Tibial artery (tissue), 4 donors: ENCODE measurements around the gene TNS1.

Experiments
- DNase-seq, 2 donors: peaks; one replicate each; pipeline ENCODE4 v3.0.0-alpha.2; 2019
- H3K27ac ChIP-seq, 2 donors: fragments of 200-600 bp; sonication (generic) in 1 of 2; 1 replicate in 1 of 2; 2 replicates in 1 of 2; pipeline ENCODE4 v1.5.1; 2018 to 2019; ENCODE audit warnings: mild to moderate bottlenecking in 1 of 2
- H3K27me3 ChIP-seq, 2 donors: fragments of 200-600 bp; sonication (generic) in 1 of 2; one replicate each; pipeline versions ENCODE4 v1.5.1 to v1.6.0; 2016 to 2019
- H3K36me3 ChIP-seq, 3 donors: fragments of 200-600 bp; sonication (generic) in 2 of 3; one replicate each; pipeline ENCODE4 v1.5.1; 2016 to 2019; ENCODE audit warnings: mild to moderate bottlenecking in 2 of 3
- H3K4me1 ChIP-seq, 4 donors: fragments of 200-600 bp; sonication (generic) in 2 of 4; 1 replicate in 3 of 4; 2 replicates in 1 of 4; pipeline ENCODE4 v1.5.1; 2016 to 2019
- H3K4me3 ChIP-seq, 2 donors: fragments of 200-600 bp; sonication (generic) in 1 of 2; 1 replicate in 1 of 2; 2 replicates in 1 of 2; pipeline ENCODE4 v1.5.1; 2018 to 2019; ENCODE audit warnings: mild to moderate bottlenecking in 2 of 2
- H3K9me3 ChIP-seq, 3 donors: fragments of 200-600 bp; sonication (generic) in 1 of 3; one replicate each; pipeline ENCODE4 v1.5.1; 2016 to 2019
- intact Hi-C: fragments of 100-400 bp; cut with DNase I; formaldehyde crosslinking; loops from one replicate; pipeline ENCODE4 v1.15.0; 2023; ENCODE audit warnings: low total_unique reads
- TF ChIP-seq, protein P1 (sequence below), 2 experiments: fragments of 200-600 bp in 1 of 2; fragments of 450-650 bp in 1 of 2; IDR thresholded peaks; one replicate each; pipeline ENCODE4 v1.5.1; 2017 to 2019; ENCODE audit warnings: antibody characterized with exemption in 2 of 2, mild to moderate bottlenecking in 1 of 2, moderate library complexity in 1 of 2

The TNS1 gene

DNA sequence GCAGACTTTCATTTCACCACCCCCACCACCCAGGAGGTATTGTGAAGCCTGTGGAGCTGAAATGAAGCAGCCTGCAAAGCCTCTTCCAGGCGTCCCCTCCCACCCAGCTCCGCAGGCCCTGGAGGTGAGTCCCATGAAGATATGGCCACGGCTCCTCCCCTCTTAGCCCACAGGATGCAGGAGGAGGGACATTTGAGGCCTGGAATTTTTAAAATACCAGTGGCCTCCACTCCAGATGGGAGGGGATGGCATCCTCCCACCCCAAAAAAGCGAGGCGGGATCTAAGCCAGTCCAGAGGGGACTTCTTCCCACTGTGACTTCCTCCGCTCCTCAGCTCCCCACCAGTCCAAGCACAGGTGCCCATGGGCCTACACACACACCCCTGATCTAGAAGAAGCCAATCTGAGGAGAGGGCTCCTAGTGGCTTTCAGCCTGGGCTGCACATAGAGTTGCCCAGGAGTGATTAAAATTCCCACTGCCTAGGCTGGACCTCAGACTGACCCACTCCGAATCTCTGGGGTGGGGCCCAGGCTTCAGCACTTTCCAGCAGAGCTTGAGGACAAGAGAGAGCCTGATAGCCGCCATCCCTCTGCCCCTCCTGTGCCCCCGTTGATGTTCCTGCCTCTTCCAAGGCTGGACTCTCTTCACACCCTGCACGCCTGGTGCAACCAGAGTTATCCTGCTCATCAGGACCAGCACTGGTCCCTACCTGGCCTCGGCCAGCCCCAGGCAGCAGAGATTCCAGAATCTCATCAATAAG, 206.9 kb downstream of the TNS1 start:
- intact Hi-C loops = no loop called here
- no peaks in the 10 kb centered on the region for H3K9me3 ChIP-seq
- H3K4me3 ChIP-seq = no peak overlapping the region
- TF ChIP-seq, protein P1, sequence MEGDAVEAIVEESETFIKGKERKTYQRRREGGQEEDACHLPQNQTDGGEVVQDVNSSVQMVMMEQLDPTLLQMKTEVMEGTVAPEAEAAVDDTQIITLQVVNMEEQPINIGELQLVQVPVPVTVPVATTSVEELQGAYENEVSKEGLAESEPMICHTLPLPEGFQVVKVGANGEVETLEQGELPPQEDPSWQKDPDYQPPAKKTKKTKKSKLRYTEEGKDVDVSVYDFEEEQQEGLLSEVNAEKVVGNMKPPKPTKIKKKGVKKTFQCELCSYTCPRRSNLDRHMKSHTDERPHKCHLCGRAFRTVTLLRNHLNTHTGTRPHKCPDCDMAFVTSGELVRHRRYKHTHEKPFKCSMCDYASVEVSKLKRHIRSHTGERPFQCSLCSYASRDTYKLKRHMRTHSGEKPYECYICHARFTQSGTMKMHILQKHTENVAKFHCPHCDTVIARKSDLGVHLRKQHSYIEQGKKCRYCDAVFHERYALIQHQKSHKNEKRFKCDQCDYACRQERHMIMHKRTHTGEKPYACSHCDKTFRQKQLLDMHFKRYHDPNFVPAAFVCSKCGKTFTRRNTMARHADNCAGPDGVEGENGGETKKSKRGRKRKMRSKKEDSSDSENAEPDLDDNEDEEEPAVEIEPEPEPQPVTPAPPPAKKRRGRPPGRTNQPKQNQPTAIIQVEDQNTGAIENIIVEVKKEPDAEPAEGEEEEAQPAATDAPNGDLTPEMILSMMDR (IDR thresholded peaks at IDR 0.05) = no peak
- H3K27ac ChIP-seq = peak overlapping the region; percentile 72 to 73
- peaks cover 22 to 35% (median 23%) of the 10 kb centered on the region in 3 donors for H3K36me3 ChIP-seq
- peaks cover 0 to 68% (median 16%) of the 10 kb centered on the region in 4 donors for H3K4me1 ChIP-seq
- H3K27me3 ChIP-seq = no peaks in the 10 kb centered on the region
- DNase-seq = peak in 1 of 2 donors; percentile 66

DNA sequence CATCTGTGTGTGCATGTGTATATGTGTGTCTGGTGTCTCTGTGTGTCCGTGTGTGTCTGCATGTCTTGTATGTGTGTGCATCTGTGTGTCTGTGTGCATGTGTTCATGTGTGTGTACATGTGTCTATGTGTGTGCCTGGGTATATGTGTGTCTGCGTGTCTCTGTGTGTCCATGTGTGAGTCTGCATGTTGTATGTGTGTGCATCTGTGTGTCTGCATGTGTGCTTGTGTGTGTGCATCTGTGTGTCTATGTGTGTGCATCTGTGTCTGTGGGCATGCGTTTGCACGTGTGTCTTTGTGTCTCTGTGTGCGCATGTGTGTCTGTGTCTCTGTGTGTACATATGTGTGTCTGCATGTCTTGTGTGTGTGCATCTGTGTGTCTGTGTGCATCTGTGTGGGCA, 207.7 kb downstream of the TNS1 start:
- peak in 1 of 2 donors; percentile 46 for DNase-seq
- H3K27me3 ChIP-seq = no peaks in the 10 kb centered on the region
- no peak overlapping the region for H3K4me3 ChIP-seq
- peak overlapping the region in 1 of 2 donors; percentile 67 for H3K27ac ChIP-seq
- no peaks in the 10 kb centered on the region for H3K9me3 ChIP-seq
- TF ChIP-seq, protein P1 (IDR thresholded peaks at IDR 0.05) = no peak
- H3K36me3 ChIP-seq = peaks cover 14 to 29% (median 20%) of the 10 kb centered on the region in 3 donors
- intact Hi-C loops = no loop called here
- H3K4me1 ChIP-seq = peaks cover 0 to 69% (median 16%) of the 10 kb centered on the region in 4 donors

- no peaks in the 10 kb centered on the region for H3K9me3 ChIP-seq
- TF ChIP-seq, protein P1 (IDR thresholded peaks at IDR 0.05) = no peak
- peaks cover 7 to 28% (median 22%) of the 10 kb centered on the region in 3 donors for H3K36me3 ChIP-seq
- peaks cover 0 to 70% (median 17%) of the 10 kb centered on the region in 4 donors for H3K4me1 ChIP-seq
- no peaks in the 10 kb centered on the region for H3K27me3 ChIP-seq
- peak in 1 of 2 donors; percentile 78 for DNase-seq
- intact Hi-C loops = no loop called here
- H3K4me3 ChIP-seq = no peak overlapping the region
- H3K27ac ChIP-seq = peak overlapping the region; percentile 67 to 69
Measured at GRCh38 chr2:217794133-217794986, 208.4 kb downstream of the TNS1 start.

DNA sequence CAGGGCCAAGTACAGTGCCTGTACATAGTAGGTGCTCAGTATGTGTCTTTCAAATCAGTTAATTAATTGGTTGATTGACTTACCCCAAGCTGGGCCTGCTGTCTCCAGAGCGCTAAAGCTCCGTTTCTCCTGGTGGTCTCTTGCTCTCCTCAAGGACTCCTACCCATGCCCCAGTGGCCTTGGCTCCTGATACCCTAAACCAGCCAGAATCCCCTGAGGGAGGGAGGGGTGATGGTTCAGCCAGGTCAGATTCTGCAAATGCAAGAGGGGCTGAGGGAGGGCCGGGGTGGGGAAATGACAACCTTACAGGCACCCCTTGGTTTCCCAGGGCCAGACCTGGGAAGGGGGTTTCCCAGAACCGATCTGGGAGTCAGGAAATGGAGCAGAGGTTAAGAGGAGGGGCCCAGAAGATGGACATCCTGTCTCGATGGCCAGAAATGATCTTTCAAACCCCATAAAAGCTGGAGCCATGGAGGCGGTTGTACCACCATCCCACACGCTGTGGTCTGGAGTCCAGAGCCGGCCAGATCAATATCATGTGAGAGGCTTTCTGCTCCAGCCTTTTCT, 209.1 kb downstream of the TNS1 start:
- H3K4me1 ChIP-seq = peaks cover 0 to 66% (median 19%) of the 10 kb centered on the region in 4 donors
- intact Hi-C loops = no loop called here
- peak in 1 of 2 donors; percentile 57 for DNase-seq

More for the DNA sequence above, 209.1 kb downstream of the TNS1 start:
- Histone ChIP-seq H3K9me3 (no peaks in the 10 kb centered on the region), H3K27ac (peak overlapping the region; percentile 67 to 69), H3K4me3 (no peak overlapping the region), H3K36me3 (peaks cover 3 to 27% (median 19%) of the 10 kb centered on the region in 3 donors), H3K27me3 (no peaks in the 10 kb centered on the region)
- TF ChIP-seq, protein P1 (IDR thresholded peaks at IDR 0.05) = no peak
